SJCRH30 (cell line): ENCODE data around the gene SKAP2. TPM values are rescaled to one million over a fixed set of nuclear protein-coding genes. Genes with fewer than 3 reads are reported as not detected.

Experiments used
- DNase-seq, 2 experiments: peaks; one replicate each; pipeline ENCODE4 v3.0.0-alpha.2; 2015 to 2020
- H3K27ac ChIP-seq: fragments of 250-450 bp; sonication (Bioruptor Pico); 2 replicates; pipeline ENCODE4 v1.5.1; 2020; ENCODE audit warnings: mild to moderate bottlenecking, moderate library complexity
- H3K27me3 ChIP-seq: fragments of 250-450 bp; sonication (Bioruptor Pico); 2 replicates; pipeline ENCODE4 v1.5.1; 2020; ENCODE audit warnings: mild to moderate bottlenecking, moderate library complexity
- H3K36me3 ChIP-seq: fragments of 250-450 bp; sonication (Bioruptor Pico); 2 replicates; pipeline ENCODE4 v1.5.1; 2020; ENCODE audit warnings: mild to moderate bottlenecking, moderate library complexity
- H3K4me1 ChIP-seq: fragments of 250-450 bp; sonication (Bioruptor Pico); 2 replicates; pipeline ENCODE4 v1.5.1; 2020; ENCODE audit warnings: mild to moderate bottlenecking, moderate library complexity
- H3K4me3 ChIP-seq: fragments of 250-450 bp; sonication (Bioruptor Pico); 2 replicates; pipeline ENCODE4 v1.5.1; 2020; ENCODE audit warnings: mild to moderate bottlenecking, moderate library complexity
- H3K9me3 ChIP-seq: fragments of 250-450 bp; sonication (Bioruptor Pico); replicated peaks from 2 replicates; pipeline ENCODE4 v1.5.1; 2020; ENCODE audit warnings: mild to moderate bottlenecking, moderate library complexity
- total RNA-seq: library from RNA; depleted of rRNA; stranded (reverse); fragments of >200 nt; shearing (Covaris generic); gene quantifications from 2 replicates; pipeline ENCODE4 v1.2.3, GENCODE V29; 2014

The SKAP2 gene
- total RNA-seq, 1 experiment from 2014 or later: 16.9 TPM

GRCh38 chr7:26704036-26704435, 160.4 kb downstream of the SKAP2 start:
- no peaks in the 10 kb centered on the region for H3K27me3 ChIP-seq
- no peaks in the 10 kb centered on the region for H3K9me3 ChIP-seq
- no peak overlapping the region for H3K27ac ChIP-seq
- no peak overlapping the region for H3K4me3 ChIP-seq
- no peak for DNase-seq
- peaks cover 14% of the 10 kb centered on the region for H3K4me1 ChIP-seq
- H3K36me3 ChIP-seq: no peaks in the 10 kb centered on the region

GRCh38 chr7:26700893-26701292, 163.5 kb downstream of the SKAP2 start:
- no peaks in the 10 kb centered on the region for H3K27me3 ChIP-seq

GRCh38 chr7:26700386-26700785, 164.0 kb downstream of the SKAP2 start:
- Histone ChIP-seq H3K9me3 (no peaks in the 10 kb centered on the region), H3K27me3 (no peaks in the 10 kb centered on the region), H3K4me3 (no peak overlapping the region), H3K36me3 (no peaks in the 10 kb centered on the region), H3K27ac (no peak overlapping the region), H3K4me1 (peaks cover 6% of the 10 kb centered on the region)
- no peak for DNase-seq

More at GRCh38 chr7:26700893-26701292, 163.5 kb downstream of the SKAP2 start:
- Histone ChIP-seq H3K36me3 (no peaks in the 10 kb centered on the region), H3K4me1 (peaks cover 11% of the 10 kb centered on the region), H3K27ac (no peak overlapping the region), H3K9me3 (no peaks in the 10 kb centered on the region), H3K4me3 (no peak overlapping the region)
- DNase-seq: no peak

GRCh38 chr7:26699766-26700165, 164.6 kb downstream of the SKAP2 start:
- no peak overlapping the region for H3K4me3 ChIP-seq
- no peaks in the 10 kb centered on the region for H3K9me3 ChIP-seq
- H3K27me3 ChIP-seq: no peaks in the 10 kb centered on the region
- no peaks in the 10 kb centered on the region for H3K36me3 ChIP-seq
- H3K4me1 ChIP-seq: no peaks in the 10 kb centered on the region; the same call in 1 of the 2 replicates
- no peak for DNase-seq
- H3K27ac ChIP-seq: no peak overlapping the region

- no peak overlapping the region for H3K4me3 ChIP-seq
- H3K4me1 ChIP-seq: no peaks in the 10 kb centered on the region
- H3K27me3 ChIP-seq: no peaks in the 10 kb centered on the region
- no peaks in the 10 kb centered on the region for H3K9me3 ChIP-seq
- no peak for DNase-seq
- H3K36me3 ChIP-seq: no peaks in the 10 kb centered on the region
- no peak overlapping the region for H3K27ac ChIP-seq
Measured at GRCh38 chr7:26698806-26699205, 165.6 kb downstream of the SKAP2 start.

- Histone ChIP-seq H3K27ac (no peak overlapping the region), H3K27me3 (no peaks in the 10 kb centered on the region), H3K4me3 (no peak overlapping the region), H3K36me3 (no peaks in the 10 kb centered on the region), H3K9me3 (no peaks in the 10 kb centered on the region), H3K4me1 (no peaks in the 10 kb centered on the region)
- DNase-seq: no peak
Measured at GRCh38 chr7:26698194-26698593, 166.2 kb downstream of the SKAP2 start.

GRCh38 chr7:26696978-26697377, 167.4 kb downstream of the SKAP2 start:
- no peaks in the 10 kb centered on the region for H3K9me3 ChIP-seq
- no peaks in the 10 kb centered on the region for H3K36me3 ChIP-seq
- DNase-seq: no peak
- no peaks in the 10 kb centered on the region for H3K27me3 ChIP-seq
- H3K4me1 ChIP-seq: no peaks in the 10 kb centered on the region
- H3K4me3 ChIP-seq: no peak overlapping the region
- no peak overlapping the region for H3K27ac ChIP-seq

- H3K36me3 ChIP-seq: no peaks in the 10 kb centered on the region
- H3K4me3 ChIP-seq: no peak overlapping the region
- H3K27ac ChIP-seq: no peak overlapping the region
- H3K27me3 ChIP-seq: no peaks in the 10 kb centered on the region
- no peaks in the 10 kb centered on the region for H3K9me3 ChIP-seq
- H3K4me1 ChIP-seq: no peaks in the 10 kb centered on the region
- DNase-seq: no peak
Measured at GRCh38 chr7:26696161-26696560, 168.2 kb downstream of the SKAP2 start.

- H3K36me3 ChIP-seq: no peaks in the 10 kb centered on the region
- DNase-seq: no peak
- no peaks in the 10 kb centered on the region for H3K4me1 ChIP-seq
- no peaks in the 10 kb centered on the region for H3K9me3 ChIP-seq
- H3K4me3 ChIP-seq: no peak overlapping the region
- no peaks in the 10 kb centered on the region for H3K27me3 ChIP-seq
- H3K27ac ChIP-seq: no peak overlapping the region
Measured at GRCh38 chr7:26694713-26695112, 169.7 kb downstream of the SKAP2 start.

GRCh38 chr7:26694141-26694540, 170.2 kb downstream of the SKAP2 start:
- H3K36me3 ChIP-seq: no peaks in the 10 kb centered on the region
- H3K9me3 ChIP-seq: no peaks in the 10 kb centered on the region
- no peaks in the 10 kb centered on the region for H3K27me3 ChIP-seq
- no peak overlapping the region for H3K27ac ChIP-seq
- no peaks in the 10 kb centered on the region for H3K4me1 ChIP-seq
- no peak overlapping the region for H3K4me3 ChIP-seq
- no peak for DNase-seq

GRCh38 chr7:26691886-26692285, 172.5 kb downstream of the SKAP2 start:
- DNase-seq: peak in 1 of 2 experiments; percentile 19
- Histone ChIP-seq H3K27ac (no peak overlapping the region), H3K27me3 (no peaks in the 10 kb centered on the region), H3K9me3 (no peaks in the 10 kb centered on the region), H3K36me3 (no peaks in the 10 kb centered on the region), H3K4me1 (no peaks in the 10 kb centered on the region; the same call in 1 of the 2 replicates), H3K4me3 (no peak overlapping the region)

GRCh38 chr7:26691406-26691805, 173.0 kb downstream of the SKAP2 start:
- Histone ChIP-seq H3K36me3 (no peaks in the 10 kb centered on the region), H3K4me1 (peaks cover 3% of the 10 kb centered on the region; the same call in 1 of the 2 replicates), H3K27me3 (no peaks in the 10 kb centered on the region), H3K27ac (no peak overlapping the region), H3K9me3 (no peaks in the 10 kb centered on the region), H3K4me3 (no peak overlapping the region)
- DNase-seq: no peak

- H3K36me3 ChIP-seq: no peaks in the 10 kb centered on the region
- no peak overlapping the region for H3K27ac ChIP-seq
- H3K27me3 ChIP-seq: no peaks in the 10 kb centered on the region
- no peak for DNase-seq
- H3K9me3 ChIP-seq: no peaks in the 10 kb centered on the region
- peaks cover 3% of the 10 kb centered on the region for H3K4me1 ChIP-seq
- no peak overlapping the region for H3K4me3 ChIP-seq
Measured at GRCh38 chr7:26690135-26690805, 174.1 kb downstream of the SKAP2 start.

GRCh38 chr7:26688936-26689506, 175.4 kb downstream of the SKAP2 start:
- H3K9me3 ChIP-seq: no peaks in the 10 kb centered on the region
- no peak overlapping the region for H3K27ac ChIP-seq
- H3K27me3 ChIP-seq: no peaks in the 10 kb centered on the region
- H3K36me3 ChIP-seq: no peaks in the 10 kb centered on the region
- H3K4me3 ChIP-seq: no peak overlapping the region
- DNase-seq: no peak
- peaks cover 3% of the 10 kb centered on the region for H3K4me1 ChIP-seq

- H3K27me3 ChIP-seq: no peaks in the 10 kb centered on the region
- H3K4me3 ChIP-seq: no peak overlapping the region
- no peak for DNase-seq
- no peak overlapping the region for H3K27ac ChIP-seq
- peaks cover 3% of the 10 kb centered on the region for H3K4me1 ChIP-seq
- no peaks in the 10 kb centered on the region for H3K36me3 ChIP-seq
- H3K9me3 ChIP-seq: no peaks in the 10 kb centered on the region
Measured at GRCh38 chr7:26688388-26688787, 176.0 kb downstream of the SKAP2 start.

GRCh38 chr7:26687032-26687431, 177.4 kb downstream of the SKAP2 start:
- Histone ChIP-seq H3K9me3 (no peaks in the 10 kb centered on the region), H3K4me3 (no peak overlapping the region), H3K27ac (peak overlapping the region; percentile 7; the same call in 1 of the 2 replicates), H3K27me3 (no peaks in the 10 kb centered on the region), H3K4me1 (peaks cover 3% of the 10 kb centered on the region), H3K36me3 (no peaks in the 10 kb centered on the region)
- DNase-seq: no peak
